H54 (cell line): ENCODE measurements around the gene TLCD2.
"Not testable (repeated sequence)": the region's sequence is repeated elsewhere in the genome, so short reads cannot be mapped to it uniquely, and the experiment has no call there.

Experiments used
- DNase-seq: peaks from one replicate; pipeline ENCODE4 v3.0.0; 2011; ENCODE audit warnings: low spot score, mixed read lengths; ENCODE audit not compliant: insufficient read length
- FAIRE-seq: peaks from 3 replicates; lab custom pipeline; 2011; peaks lifted over from hg19 to GRCh38; lab: Jason Lieb, UNC
- POLR2A ChIP-seq: IDR thresholded peaks from 2 replicates; pipeline ENCODE4 v1.6.1; 2011; ENCODE audit warnings: low read depth, mild to moderate bottlenecking, low read length

TLCD2 gene

GRCh38 chr17:1716912-1717695, 6.9 kb upstream of the TLCD2 start:
- TF ChIP-seq POLR2A, result peak; percentile 24; the same call in 1 of the 2 replicates
- DNase-seq (peak; percentile 97), FAIRE-seq (peak; percentile 71)

- DNase-seq, result peak; percentile 96
- peak; percentile 79 for FAIRE-seq
- peak; percentile 100 for TF ChIP-seq POLR2A
Observed at GRCh38 chr17:1716076-1716911, 6.1 kb upstream of the TLCD2 start.

- TF ChIP-seq POLR2A, result no peak
- DNase-seq (no peak), FAIRE-seq (no peak)
Observed at GRCh38 chr17:1715803-1716075, 5.6 kb upstream of the TLCD2 start.

- FAIRE-seq, result no peak
- peak; percentile 82 for DNase-seq
Observed at GRCh38 chr17:1714980-1715802, 5.0 kb upstream of the TLCD2 start.

GRCh38 chr17:1714427-1714979, 4.3 kb upstream of the TLCD2 start:
- peak; percentile 85 for DNase-seq
- no peak; the same call in 1 of the 2 replicates for TF ChIP-seq POLR2A
- no peak for FAIRE-seq

More at GRCh38 chr17:1714980-1715802, 5.0 kb upstream of the TLCD2 start:
- peak; percentile 54; the same call in 1 of the 2 replicates for TF ChIP-seq POLR2A

GRCh38 chr17:1713878-1714426, 3.8 kb upstream of the TLCD2 start:
- no peak for TF ChIP-seq POLR2A
- no peak for DNase-seq
- no peak for FAIRE-seq

GRCh38 chr17:1713160-1713877, 3.1 kb upstream of the TLCD2 start:
- DNase-seq (no peak), FAIRE-seq (no peak)
- TF ChIP-seq POLR2A, result no peak

- FAIRE-seq (no peak), DNase-seq (no peak)
- no peak for TF ChIP-seq POLR2A
Observed at GRCh38 chr17:1712271-1712670, 2.1 kb upstream of the TLCD2 start.

- no peak for FAIRE-seq
- DNase-seq, result no peak
- no peak for TF ChIP-seq POLR2A
Observed at GRCh38 chr17:1711804-1712203, 1.6 kb upstream of the TLCD2 start.

GRCh38 chr17:1710807-1711553, 803 bp upstream of the TLCD2 start:
- TF ChIP-seq POLR2A, result 0 out of 2 replicates have a peak, but pooled peaks have one; percentile 20
- DNase-seq, result no peak
- no peak for FAIRE-seq

GRCh38 chr17:1709403-1709951, 700 bp downstream of the TLCD2 start:
- TF ChIP-seq POLR2A, result no peak
- DNase-seq (no peak), FAIRE-seq (no peak)

- not testable (repeated sequence) for DNase-seq, FAIRE-seq
Observed at GRCh38 chr17:1708791-1709346, 1.3 kb downstream of the TLCD2 start.
